Measurements from ENCODE around the gene STK32A.

DNA sequence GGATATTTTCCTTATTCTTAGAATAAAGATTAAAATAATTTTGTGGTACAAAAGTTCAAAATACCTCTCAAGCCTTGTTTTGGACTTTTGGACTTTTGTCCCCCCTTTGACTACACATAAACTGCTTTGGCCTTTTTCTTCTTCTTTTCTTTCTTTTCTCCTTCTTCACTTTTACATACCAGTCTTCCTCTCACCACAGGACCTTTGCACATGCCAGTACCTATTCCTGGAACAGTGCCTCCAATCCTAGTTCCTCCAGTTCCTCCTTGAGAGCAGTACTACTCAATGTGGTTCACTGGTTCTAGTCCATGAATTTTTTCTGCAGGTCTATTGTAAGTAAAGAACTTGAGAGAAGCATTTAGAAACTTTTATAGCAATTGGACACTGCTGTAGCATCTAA, 136.5 kb downstream of the STK32A start:
- TF ChIP-seq, protein P1, sequence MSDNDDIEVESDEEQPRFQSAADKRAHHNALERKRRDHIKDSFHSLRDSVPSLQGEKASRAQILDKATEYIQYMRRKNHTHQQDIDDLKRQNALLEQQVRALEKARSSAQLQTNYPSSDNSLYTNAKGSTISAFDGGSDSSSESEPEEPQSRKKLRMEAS (IDR thresholded peaks at IDR 0.05), result no peak
- TF ChIP-seq, protein P2, sequence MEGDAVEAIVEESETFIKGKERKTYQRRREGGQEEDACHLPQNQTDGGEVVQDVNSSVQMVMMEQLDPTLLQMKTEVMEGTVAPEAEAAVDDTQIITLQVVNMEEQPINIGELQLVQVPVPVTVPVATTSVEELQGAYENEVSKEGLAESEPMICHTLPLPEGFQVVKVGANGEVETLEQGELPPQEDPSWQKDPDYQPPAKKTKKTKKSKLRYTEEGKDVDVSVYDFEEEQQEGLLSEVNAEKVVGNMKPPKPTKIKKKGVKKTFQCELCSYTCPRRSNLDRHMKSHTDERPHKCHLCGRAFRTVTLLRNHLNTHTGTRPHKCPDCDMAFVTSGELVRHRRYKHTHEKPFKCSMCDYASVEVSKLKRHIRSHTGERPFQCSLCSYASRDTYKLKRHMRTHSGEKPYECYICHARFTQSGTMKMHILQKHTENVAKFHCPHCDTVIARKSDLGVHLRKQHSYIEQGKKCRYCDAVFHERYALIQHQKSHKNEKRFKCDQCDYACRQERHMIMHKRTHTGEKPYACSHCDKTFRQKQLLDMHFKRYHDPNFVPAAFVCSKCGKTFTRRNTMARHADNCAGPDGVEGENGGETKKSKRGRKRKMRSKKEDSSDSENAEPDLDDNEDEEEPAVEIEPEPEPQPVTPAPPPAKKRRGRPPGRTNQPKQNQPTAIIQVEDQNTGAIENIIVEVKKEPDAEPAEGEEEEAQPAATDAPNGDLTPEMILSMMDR (IDR thresholded peaks at IDR 0.05; ENCODE audit: low read depth, low read length, missing input control), result no peak
- no peak for TF ChIP-seq RAD21 (IDR thresholded peaks at IDR 0.05)
- no peak for TF ChIP-seq TAF1 (conservative IDR thresholded peaks at IDR 0.05)
- no peak for TF ChIP-seq JUND (IDR thresholded peaks at IDR 0.05)
- no peak for TF ChIP-seq EGR1 (IDR thresholded peaks at IDR 0.05; ENCODE audit: low read depth in 2 of 2)
- TF ChIP-seq, protein P3, sequence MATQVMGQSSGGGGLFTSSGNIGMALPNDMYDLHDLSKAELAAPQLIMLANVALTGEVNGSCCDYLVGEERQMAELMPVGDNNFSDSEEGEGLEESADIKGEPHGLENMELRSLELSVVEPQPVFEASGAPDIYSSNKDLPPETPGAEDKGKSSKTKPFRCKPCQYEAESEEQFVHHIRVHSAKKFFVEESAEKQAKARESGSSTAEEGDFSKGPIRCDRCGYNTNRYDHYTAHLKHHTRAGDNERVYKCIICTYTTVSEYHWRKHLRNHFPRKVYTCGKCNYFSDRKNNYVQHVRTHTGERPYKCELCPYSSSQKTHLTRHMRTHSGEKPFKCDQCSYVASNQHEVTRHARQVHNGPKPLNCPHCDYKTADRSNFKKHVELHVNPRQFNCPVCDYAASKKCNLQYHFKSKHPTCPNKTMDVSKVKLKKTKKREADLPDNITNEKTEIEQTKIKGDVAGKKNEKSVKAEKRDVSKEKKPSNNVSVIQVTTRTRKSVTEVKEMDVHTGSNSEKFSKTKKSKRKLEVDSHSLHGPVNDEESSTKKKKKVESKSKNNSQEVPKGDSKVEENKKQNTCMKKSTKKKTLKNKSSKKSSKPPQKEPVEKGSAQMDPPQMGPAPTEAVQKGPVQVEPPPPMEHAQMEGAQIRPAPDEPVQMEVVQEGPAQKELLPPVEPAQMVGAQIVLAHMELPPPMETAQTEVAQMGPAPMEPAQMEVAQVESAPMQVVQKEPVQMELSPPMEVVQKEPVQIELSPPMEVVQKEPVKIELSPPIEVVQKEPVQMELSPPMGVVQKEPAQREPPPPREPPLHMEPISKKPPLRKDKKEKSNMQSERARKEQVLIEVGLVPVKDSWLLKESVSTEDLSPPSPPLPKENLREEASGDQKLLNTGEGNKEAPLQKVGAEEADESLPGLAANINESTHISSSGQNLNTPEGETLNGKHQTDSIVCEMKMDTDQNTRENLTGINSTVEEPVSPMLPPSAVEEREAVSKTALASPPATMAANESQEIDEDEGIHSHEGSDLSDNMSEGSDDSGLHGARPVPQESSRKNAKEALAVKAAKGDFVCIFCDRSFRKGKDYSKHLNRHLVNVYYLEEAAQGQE (IDR thresholded peaks at IDR 0.05), result no peak
- TF ChIP-seq GABPA (IDR thresholded peaks at IDR 0.05 in 1 of 2, conservative IDR thresholded peaks at IDR 0.05 in 1 of 2), result no peak
- no peak for TF ChIP-seq YY1 (IDR thresholded peaks at IDR 0.05)
- TF ChIP-seq, protein P4, sequence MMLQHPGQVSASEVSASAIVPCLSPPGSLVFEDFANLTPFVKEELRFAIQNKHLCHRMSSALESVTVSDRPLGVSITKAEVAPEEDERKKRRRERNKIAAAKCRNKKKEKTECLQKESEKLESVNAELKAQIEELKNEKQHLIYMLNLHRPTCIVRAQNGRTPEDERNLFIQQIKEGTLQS (IDR thresholded peaks at IDR 0.05), result no peak
- TF ChIP-seq HNF4A (conservative IDR thresholded peaks at IDR 0.05), result no peak
- TF ChIP-seq, protein P5, sequence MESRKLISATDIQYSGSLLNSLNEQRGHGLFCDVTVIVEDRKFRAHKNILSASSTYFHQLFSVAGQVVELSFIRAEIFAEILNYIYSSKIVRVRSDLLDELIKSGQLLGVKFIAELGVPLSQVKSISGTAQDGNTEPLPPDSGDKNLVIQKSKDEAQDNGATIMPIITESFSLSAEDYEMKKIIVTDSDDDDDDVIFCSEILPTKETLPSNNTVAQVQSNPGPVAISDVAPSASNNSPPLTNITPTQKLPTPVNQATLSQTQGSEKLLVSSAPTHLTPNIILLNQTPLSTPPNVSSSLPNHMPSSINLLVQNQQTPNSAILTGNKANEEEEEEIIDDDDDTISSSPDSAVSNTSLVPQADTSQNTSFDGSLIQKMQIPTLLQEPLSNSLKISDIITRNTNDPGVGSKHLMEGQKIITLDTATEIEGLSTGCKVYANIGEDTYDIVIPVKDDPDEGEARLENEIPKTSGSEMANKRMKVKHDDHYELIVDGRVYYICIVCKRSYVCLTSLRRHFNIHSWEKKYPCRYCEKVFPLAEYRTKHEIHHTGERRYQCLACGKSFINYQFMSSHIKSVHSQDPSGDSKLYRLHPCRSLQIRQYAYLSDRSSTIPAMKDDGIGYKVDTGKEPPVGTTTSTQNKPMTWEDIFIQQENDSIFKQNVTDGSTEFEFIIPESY (IDR thresholded peaks at IDR 0.05), result no peak
- no peak for TF ChIP-seq SP1 (IDR thresholded peaks at IDR 0.05)

All from liver (tissue), 3 donors.